Measurements from ENCODE around the gene TMCO4. TPM values are rescaled to one million over a fixed set of nuclear protein-coding genes. Genes with fewer than 3 reads are reported as not detected.

Gene TMCO4
- total and polyA plus RNA-seq, 2 of the 8 experiments (the other 6 are each of a cell fraction or from before 2014, with no cell fraction given): 3.0 to 3.1 TPM

DNA sequence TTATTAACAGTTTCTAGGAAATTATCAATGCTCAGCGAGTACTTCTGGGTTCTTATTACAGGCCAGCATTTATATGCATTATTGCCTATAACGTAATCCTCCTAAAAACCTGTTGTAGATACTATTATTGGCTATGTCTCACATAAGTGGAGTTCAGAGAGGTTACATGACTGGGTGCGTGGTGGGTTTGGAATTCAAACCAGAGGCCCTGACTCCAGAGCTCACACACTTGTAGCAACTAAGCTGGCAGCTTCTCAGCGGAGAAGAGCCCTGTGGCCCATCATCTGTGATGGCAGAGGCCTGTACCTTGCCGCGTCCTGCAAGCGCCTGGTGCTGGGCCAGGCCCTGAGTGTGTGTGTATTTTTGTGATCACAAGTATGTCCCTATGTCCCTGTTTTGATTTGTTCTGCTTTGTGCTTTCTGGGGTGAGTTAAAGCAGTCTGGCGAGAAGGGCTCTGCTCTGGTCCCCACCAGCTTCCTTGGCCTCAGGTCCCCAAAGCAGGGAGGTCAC lies 68.3 kb downstream of the TMCO4 start:
- no peaks in the 10 kb centered on the region for H3K27me3 ChIP-seq (replicated peaks in 1 of 4; ENCODE audit: control insufficient read depth in 3 of 4, extremely low read depth in 1 of 4, insufficient read depth in 3 of 4, low read length in 3 of 4)
- POLR2A ChIA-PET (ENCODE audit: partially characterized antibody): no interaction called here
- 92% methylated on average over 8 of the region's 8 CpGs; no CpG with 5 or more reads in 1 of the 2 experiments for WGBS, 2 experiments (ENCODE audit: extremely low coverage in 1 of 2, insufficient coverage in 1 of 2, insufficient read length in 1 of 2, insufficient replicate concordance in 2 of 2, low coverage in 1 of 2, low lambda C conversion rate in 2 of 2, missing lambda C conversion rate in 1 of 2)

More for the DNA sequence above, 68.3 kb downstream of the TMCO4 start:
- Histone ChIP-seq H3K4me3 (ENCODE audit: extremely low read depth in 1 of 4, insufficient read depth in 2 of 4, low read depth in 3 of 4, low read length in 4 of 4) (no peak overlapping the region), H3K9ac (replicated peaks in 1 of 4; ENCODE audit: extremely low read depth in 1 of 4, low read depth in 3 of 4, low read length in 3 of 4) (no peak overlapping the region), H2BK20ac (ENCODE audit: low read length) (no peak overlapping the region), H2AK5ac (ENCODE audit: low read depth, low read length) (no peak overlapping the region), H3K9me3 (ENCODE audit: insufficient read depth in 2 of 2, low read depth in 1 of 2, low read length in 1 of 2) (peaks cover 4 to 6% of the 10 kb centered on the region in 2 experiments; a peak in 3 of 4 replicates), H3K27ac (ENCODE audit: low read depth, low read length) (no peak overlapping the region), H3K4ac (replicated peaks; ENCODE audit: insufficient read length, low read depth, low read length) (no peak overlapping the region), H3K36me3 (ENCODE audit: control insufficient read depth in 2 of 4, insufficient read depth in 4 of 4, low read length in 3 of 4) (peaks cover 0 to 5% (median 0%) of the 10 kb centered on the region in 4 experiments; a peak in 2 of 8 replicates), H3K4me2 (ENCODE audit: insufficient read depth in 1 of 2, low read depth in 2 of 2, low read length in 2 of 2) (no peak overlapping the region), H3K14ac (ENCODE audit: insufficient read length) (no peak overlapping the region), H3K23me2 (ENCODE audit: low read depth, low read length) (no peaks in the 10 kb centered on the region), H2BK12ac (ENCODE audit: low read depth, low read length) (no peak overlapping the region), H2AFZ (ENCODE audit: low read length) (no peak overlapping the region), H2BK120ac (replicated peaks; ENCODE audit: low read depth, low read length) (no peak overlapping the region), H3K79me1 (ENCODE audit: low read depth, low read length) (no peaks in the 10 kb centered on the region), H3K4me1 (replicated peaks in 1 of 4; ENCODE audit: control insufficient read depth in 3 of 4, insufficient read depth in 4 of 4, low read length in 3 of 4) (no peaks in the 10 kb centered on the region), H3K56ac (replicated peaks; ENCODE audit: insufficient read length, low read depth, low read length) (no peak overlapping the region), H3K18ac (ENCODE audit: extremely low read depth, low read length) (no peak overlapping the region), H4K20me1 (replicated peaks in 1 of 2; ENCODE audit: control insufficient read depth in 1 of 2, insufficient read depth in 2 of 2, low read length in 2 of 2) (no peaks in the 10 kb centered on the region), H4K5ac (ENCODE audit: insufficient read length, low read depth, low read length) (no peak overlapping the region), H3K79me2 (ENCODE audit: control insufficient read depth in 1 of 2, insufficient read depth in 2 of 2, low read length in 2 of 2) (no peaks in the 10 kb centered on the region), H3K23ac (ENCODE audit: insufficient read length) (no peak overlapping the region), H2BK15ac (ENCODE audit: low read length) (no peak overlapping the region), H4K91ac (replicated peaks; ENCODE audit: insufficient read length, low read length) (no peak overlapping the region), H4K8ac (ENCODE audit: extremely low read depth, insufficient read depth, low read length) (no peak overlapping the region), H2BK5ac (ENCODE audit: low read depth, low read length) (no peak overlapping the region)
- TF ChIP-seq SRF (IDR thresholded peaks at IDR 0.05; ENCODE audit: low read depth, low read length): no peak
- no peak for TF ChIP-seq RFX5 (IDR thresholded peaks at IDR 0.05; ENCODE audit: borderline replicate concordance, low read depth, low read length)
- no peak for TF ChIP-seq NANOG (IDR thresholded peaks at IDR 0.05; ENCODE audit: insufficient read depth, low read depth, low read length, poor library complexity, severe bottlenecking)
- TF ChIP-seq YY1 (IDR thresholded peaks at IDR 0.05; ENCODE audit: low read depth, low read length): no peak
- no peak for TF ChIP-seq RNF2 (IDR thresholded peaks at IDR 0.05; ENCODE audit: borderline replicate concordance, low read depth, low read length, missing control alignments, poor library complexity, severe bottlenecking)
- TF ChIP-seq CHD1 (IDR thresholded peaks at IDR 0.05; ENCODE audit: low read depth, low read length): no peak
- TF ChIP-seq CEBPB (IDR thresholded peaks at IDR 0.05; ENCODE audit: low read depth, low read length): no peak
- no peak for TF ChIP-seq TCF12 (IDR thresholded peaks at IDR 0.05; ENCODE audit: low read depth, low read length)
- FAIRE-seq: no peak
- no peak for DNase-seq (ENCODE audit: low read depth in 1 of 2, low spot score in 2 of 2)
- CTCF ChIA-PET (ENCODE audit: partially characterized antibody): interaction anchor here (0.8 to 2.2 kb wide), 5 partner anchors 11 to 69 kb away, joined by 3 to 8 read pairs (median 4); no protein-coding TSS in a partner anchor

Measured in H1 (cell line).